HL-60 (cell line): ENCODE measurements around the gene EID2.

Experiments
- DNase-seq, 2 experiments: peaks; one replicate each; pipeline ENCODE4 v3.0.0-alpha.2; 2010 to 2020; ENCODE audit warnings: low read depth in 1 of 2, low spot score in 1 of 2
- H3K27ac ChIP-seq: fragments of 250-450 bp; sonication (Bioruptor Pico); replicated peaks from 2 replicates; pipeline ENCODE4 v1.5.1; 2020; ENCODE audit warnings: mild to moderate bottlenecking, moderate library complexity
- H3K27me3 ChIP-seq: fragments of 250-450 bp; sonication (Bioruptor Pico); 2 replicates; pipeline ENCODE4 v1.5.1; 2021; ENCODE audit warnings: mild to moderate bottlenecking, moderate library complexity; ENCODE audit not compliant: insufficient read depth, poor library complexity, severe bottlenecking
- H3K4me3 ChIP-seq: replicated peaks from 2 replicates; pipeline ENCODE4 v1.5.1; 2011; ENCODE audit warnings: mild to moderate bottlenecking, control low read depth, low read length; ENCODE audit not compliant: insufficient read depth
- GABPA ChIP-seq: IDR thresholded peaks from 2 replicates; pipeline ENCODE4 v1.6.1; 2012; ENCODE audit warnings: low read depth
- POLR2AphosphoS5 ChIP-seq: IDR thresholded peaks from 2 replicates; pipeline ENCODE4 v1.6.1; 2012; ENCODE audit warnings: low read depth
- SPI1 ChIP-seq: IDR thresholded peaks from 2 replicates; pipeline ENCODE4 v1.6.1; 2012; ENCODE audit warnings: low read depth, mild to moderate bottlenecking, borderline replicate concordance
- TF ChIP-seq, protein P1 (sequence below): IDR thresholded peaks from one replicate; pipeline ENCODE4 v1.5.1; 2011; ENCODE audit warnings: low read length, control low read depth, inconsistent platforms; ENCODE audit not compliant: insufficient read depth
- TF ChIP-seq, protein P2 (sequence below): IDR thresholded peaks from 2 replicates; pipeline ENCODE4 v1.6.1; 2012; ENCODE audit warnings: low read depth; ENCODE audit not compliant: insufficient replicate concordance

Gene EID2

DNA sequence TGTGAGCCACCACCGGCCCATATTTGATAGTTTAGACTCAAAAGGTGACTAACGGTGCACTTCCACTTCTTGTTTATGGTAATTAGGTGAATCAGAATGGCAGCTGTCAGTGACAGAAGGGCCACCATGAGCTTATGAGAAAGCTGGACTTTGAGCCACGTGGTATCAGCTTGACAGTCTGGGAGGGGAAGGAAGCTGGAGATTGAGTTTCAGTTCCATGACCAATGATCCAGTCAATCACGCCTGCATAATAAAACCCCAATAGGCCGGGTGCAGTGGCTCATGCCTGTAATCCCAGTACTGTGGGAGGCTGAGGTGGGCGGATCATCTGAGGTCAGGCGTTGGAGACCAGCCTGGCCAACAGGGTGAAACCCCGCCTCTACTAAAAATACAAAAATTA, 15.5 kb downstream of the EID2 start:
- no peak for TF ChIP-seq SPI1
- no peak for TF ChIP-seq POLR2AphosphoS5
- H3K27ac ChIP-seq: no peak overlapping the region
- no peaks in the 10 kb centered on the region for H3K27me3 ChIP-seq
- H3K4me3 ChIP-seq: no peak overlapping the region
- no peak for DNase-seq

DNA sequence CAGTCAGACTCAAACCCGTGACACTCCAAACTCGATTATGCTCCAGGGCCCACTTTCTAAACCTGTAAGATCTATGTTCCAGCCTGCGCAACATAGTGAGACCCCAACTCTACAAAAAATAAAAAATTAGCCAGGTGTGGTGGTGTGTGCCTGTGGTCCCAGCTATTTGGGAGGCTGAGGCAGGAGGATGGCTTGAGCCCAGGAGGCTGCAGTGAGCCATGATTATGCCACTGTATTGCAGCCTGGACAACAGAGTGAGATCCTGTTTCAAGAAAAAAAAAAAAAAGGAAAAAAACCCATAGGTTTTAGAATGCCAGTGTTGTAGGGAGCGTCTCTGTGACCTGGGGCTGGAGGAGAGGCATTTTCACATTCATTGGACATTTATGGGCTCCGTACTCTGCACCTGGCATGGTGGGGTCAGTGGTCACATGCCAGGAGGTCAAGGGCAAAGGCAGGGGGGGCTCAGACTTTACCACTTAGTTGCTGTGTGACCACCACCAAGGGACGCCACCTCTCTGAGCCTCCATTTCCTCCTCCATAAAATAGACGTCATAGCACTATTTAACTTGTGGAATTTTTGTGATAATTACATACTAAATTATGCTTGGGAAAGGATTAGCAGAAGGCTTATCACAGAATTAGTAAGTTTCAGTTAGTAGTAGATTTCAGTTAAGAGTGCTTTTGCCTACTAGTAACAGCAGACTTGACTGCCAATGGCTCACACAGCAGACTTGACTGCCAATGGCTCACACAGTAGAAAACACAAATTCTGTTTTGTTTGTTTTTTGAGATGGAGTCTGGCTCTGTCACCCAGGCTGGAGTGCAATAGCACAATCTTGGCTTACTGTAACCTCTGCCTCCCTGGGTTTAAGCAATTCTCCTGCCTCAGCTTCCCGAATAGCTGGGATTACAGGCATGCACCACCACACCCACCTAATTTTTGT, 19.1 kb downstream of the EID2 start:
- TF ChIP-seq, protein P1, sequence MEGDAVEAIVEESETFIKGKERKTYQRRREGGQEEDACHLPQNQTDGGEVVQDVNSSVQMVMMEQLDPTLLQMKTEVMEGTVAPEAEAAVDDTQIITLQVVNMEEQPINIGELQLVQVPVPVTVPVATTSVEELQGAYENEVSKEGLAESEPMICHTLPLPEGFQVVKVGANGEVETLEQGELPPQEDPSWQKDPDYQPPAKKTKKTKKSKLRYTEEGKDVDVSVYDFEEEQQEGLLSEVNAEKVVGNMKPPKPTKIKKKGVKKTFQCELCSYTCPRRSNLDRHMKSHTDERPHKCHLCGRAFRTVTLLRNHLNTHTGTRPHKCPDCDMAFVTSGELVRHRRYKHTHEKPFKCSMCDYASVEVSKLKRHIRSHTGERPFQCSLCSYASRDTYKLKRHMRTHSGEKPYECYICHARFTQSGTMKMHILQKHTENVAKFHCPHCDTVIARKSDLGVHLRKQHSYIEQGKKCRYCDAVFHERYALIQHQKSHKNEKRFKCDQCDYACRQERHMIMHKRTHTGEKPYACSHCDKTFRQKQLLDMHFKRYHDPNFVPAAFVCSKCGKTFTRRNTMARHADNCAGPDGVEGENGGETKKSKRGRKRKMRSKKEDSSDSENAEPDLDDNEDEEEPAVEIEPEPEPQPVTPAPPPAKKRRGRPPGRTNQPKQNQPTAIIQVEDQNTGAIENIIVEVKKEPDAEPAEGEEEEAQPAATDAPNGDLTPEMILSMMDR: no peak
- TF ChIP-seq POLR2AphosphoS5: no peak
- no peak for TF ChIP-seq GABPA
- TF ChIP-seq SPI1: no peak
- TF ChIP-seq, protein P2, sequence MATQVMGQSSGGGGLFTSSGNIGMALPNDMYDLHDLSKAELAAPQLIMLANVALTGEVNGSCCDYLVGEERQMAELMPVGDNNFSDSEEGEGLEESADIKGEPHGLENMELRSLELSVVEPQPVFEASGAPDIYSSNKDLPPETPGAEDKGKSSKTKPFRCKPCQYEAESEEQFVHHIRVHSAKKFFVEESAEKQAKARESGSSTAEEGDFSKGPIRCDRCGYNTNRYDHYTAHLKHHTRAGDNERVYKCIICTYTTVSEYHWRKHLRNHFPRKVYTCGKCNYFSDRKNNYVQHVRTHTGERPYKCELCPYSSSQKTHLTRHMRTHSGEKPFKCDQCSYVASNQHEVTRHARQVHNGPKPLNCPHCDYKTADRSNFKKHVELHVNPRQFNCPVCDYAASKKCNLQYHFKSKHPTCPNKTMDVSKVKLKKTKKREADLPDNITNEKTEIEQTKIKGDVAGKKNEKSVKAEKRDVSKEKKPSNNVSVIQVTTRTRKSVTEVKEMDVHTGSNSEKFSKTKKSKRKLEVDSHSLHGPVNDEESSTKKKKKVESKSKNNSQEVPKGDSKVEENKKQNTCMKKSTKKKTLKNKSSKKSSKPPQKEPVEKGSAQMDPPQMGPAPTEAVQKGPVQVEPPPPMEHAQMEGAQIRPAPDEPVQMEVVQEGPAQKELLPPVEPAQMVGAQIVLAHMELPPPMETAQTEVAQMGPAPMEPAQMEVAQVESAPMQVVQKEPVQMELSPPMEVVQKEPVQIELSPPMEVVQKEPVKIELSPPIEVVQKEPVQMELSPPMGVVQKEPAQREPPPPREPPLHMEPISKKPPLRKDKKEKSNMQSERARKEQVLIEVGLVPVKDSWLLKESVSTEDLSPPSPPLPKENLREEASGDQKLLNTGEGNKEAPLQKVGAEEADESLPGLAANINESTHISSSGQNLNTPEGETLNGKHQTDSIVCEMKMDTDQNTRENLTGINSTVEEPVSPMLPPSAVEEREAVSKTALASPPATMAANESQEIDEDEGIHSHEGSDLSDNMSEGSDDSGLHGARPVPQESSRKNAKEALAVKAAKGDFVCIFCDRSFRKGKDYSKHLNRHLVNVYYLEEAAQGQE: no peak
- Histone ChIP-seq H3K4me3 (no peak overlapping the region), H3K27ac (no peak overlapping the region), H3K27me3 (peaks cover 10% of the 10 kb centered on the region)
- no peak for DNase-seq

DNA sequence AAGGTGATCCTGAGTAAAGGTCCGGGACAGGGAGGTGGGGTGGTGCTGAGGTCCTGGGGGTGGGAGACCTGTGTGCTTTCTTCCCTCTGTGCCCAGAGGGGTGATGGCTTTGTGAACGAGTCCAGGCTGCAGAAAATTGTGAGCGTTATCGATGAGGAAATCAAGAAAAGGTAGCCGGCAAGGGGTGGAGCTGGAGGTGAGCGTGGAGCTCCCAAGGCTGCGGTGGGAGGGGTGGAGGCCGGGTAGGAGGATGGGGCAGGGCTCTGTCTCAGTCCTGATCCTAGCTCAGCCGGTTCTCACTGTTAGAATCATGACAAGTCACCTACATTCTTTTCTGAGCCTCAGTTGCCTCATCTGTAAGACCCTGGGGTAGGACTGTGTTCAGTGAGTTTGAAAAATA, 21.0 kb downstream of the EID2 start:
- TF ChIP-seq, protein P1: no peak
- TF ChIP-seq POLR2AphosphoS5 (no peak), SPI1 (no peak), GABPA (no peak)
- TF ChIP-seq, protein P2: no peak
- no peak for DNase-seq
- no peak overlapping the region for H3K27ac ChIP-seq
- H3K27me3 ChIP-seq: peaks cover 29% of the 10 kb centered on the region
- no peak overlapping the region for H3K4me3 ChIP-seq

DNA sequence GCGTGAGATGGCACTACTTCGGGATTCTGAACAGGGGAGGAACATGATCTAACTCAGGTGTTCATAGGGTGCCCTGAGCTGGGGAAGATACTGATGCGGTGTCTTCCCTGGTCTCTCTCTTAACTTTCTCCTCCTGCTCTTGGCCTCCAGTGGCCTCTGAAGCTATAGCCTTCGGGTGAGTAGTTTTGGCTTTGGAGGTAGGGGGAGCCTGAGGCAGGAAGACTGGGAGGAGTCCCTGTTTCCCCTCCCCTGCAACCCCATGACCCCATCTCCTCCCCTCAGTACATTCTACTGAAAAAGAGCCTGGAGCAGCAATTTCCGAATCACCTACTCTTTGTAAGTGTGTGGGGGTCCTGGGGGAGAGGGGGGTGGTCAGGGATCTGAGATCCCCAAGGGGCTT, 21.5 kb downstream of the EID2 start:
- H3K4me3 ChIP-seq: no peak overlapping the region
- peaks cover 33% of the 10 kb centered on the region for H3K27me3 ChIP-seq
- no peak overlapping the region for H3K27ac ChIP-seq
- no peak for DNase-seq
- TF ChIP-seq, protein P1: no peak
- no peak for TF ChIP-seq SPI1
- TF ChIP-seq, protein P2: no peak
- no peak for TF ChIP-seq GABPA
- no peak for TF ChIP-seq POLR2AphosphoS5
